Ishikawa (cell line): ENCODE results near the gene DCUN1D5.

Experiments used
- CEBPB ChIP-seq: IDR thresholded peaks from 2 replicates; pipeline ENCODE4 v1.6.1; 2012
- CREB1 ChIP-seq: IDR thresholded peaks from 2 replicates; pipeline ENCODE4 v1.6.1; 2012; ENCODE audit warnings: low read depth
- EGR1 ChIP-seq: IDR thresholded peaks from 2 replicates; pipeline ENCODE4 v1.6.1; 2012
- EP300 ChIP-seq: IDR thresholded peaks from 2 replicates; pipeline ENCODE4 v1.6.1; 2012; ENCODE audit warnings: borderline replicate concordance
- FOXM1 ChIP-seq: IDR thresholded peaks from 2 replicates; pipeline ENCODE4 v1.6.1; 2012; ENCODE audit warnings: low read depth, borderline replicate concordance
- NFIC ChIP-seq: IDR thresholded peaks from 2 replicates; pipeline ENCODE4 v1.6.1; 2012
- RAD21 ChIP-seq: IDR thresholded peaks from 2 replicates; pipeline ENCODE4 v1.6.1; 2012; ENCODE audit warnings: low read depth
- TAF1 ChIP-seq: IDR thresholded peaks from 2 replicates; pipeline ENCODE4 v1.6.1; 2012; ENCODE audit warnings: low read depth, mild to moderate bottlenecking
- TCF12 ChIP-seq: IDR thresholded peaks from 2 replicates; pipeline ENCODE4 v1.6.1; 2012; ENCODE audit warnings: low read depth
- TEAD4 ChIP-seq: IDR thresholded peaks from 2 replicates; pipeline ENCODE4 v1.6.1; 2012
- YY1 ChIP-seq: IDR thresholded peaks from 2 replicates; pipeline ENCODE4 v1.6.1; 2012; ENCODE audit warnings: low read depth
- ZBTB7A ChIP-seq: IDR thresholded peaks from 2 replicates; pipeline ENCODE4 v1.6.1; 2012; ENCODE audit warnings: low read depth
- TF ChIP-seq, protein P1 (sequence below): IDR thresholded peaks from 2 replicates; pipeline ENCODE4 v1.6.1; 2012
- TF ChIP-seq, protein P2 (sequence below): IDR thresholded peaks from 2 replicates; pipeline ENCODE4 v1.6.1; 2012
- TF ChIP-seq, protein P3 (sequence below): IDR thresholded peaks from 2 replicates; pipeline ENCODE4 v1.6.1; 2012; ENCODE audit warnings: low read depth, mild to moderate bottlenecking

Gene DCUN1D5

GRCh38 chr11:103091801-103092524 is at the start of gene DCUN1D5:
TSS of gene DCUN1D5 (minus strand) at chr11:103092160. CDS start at chr11:103091872, 288 bp downstream.
- no peak for TF ChIP-seq YY1
- peak; percentile 90 for TF ChIP-seq TAF1
- no peak for TF ChIP-seq FOXM1
- peak; percentile 72 for TF ChIP-seq CREB1
- TF ChIP-seq TEAD4, result 0 out of 2 replicates have a peak, but pooled peaks have one; percentile 16
- TF ChIP-seq CEBPB, result peak; percentile 88
- TF ChIP-seq EGR1, result no peak
- TF ChIP-seq EP300, result no peak
- no peak for TF ChIP-seq RAD21
- no peak for TF ChIP-seq ZBTB7A
- TF ChIP-seq, protein P1, sequence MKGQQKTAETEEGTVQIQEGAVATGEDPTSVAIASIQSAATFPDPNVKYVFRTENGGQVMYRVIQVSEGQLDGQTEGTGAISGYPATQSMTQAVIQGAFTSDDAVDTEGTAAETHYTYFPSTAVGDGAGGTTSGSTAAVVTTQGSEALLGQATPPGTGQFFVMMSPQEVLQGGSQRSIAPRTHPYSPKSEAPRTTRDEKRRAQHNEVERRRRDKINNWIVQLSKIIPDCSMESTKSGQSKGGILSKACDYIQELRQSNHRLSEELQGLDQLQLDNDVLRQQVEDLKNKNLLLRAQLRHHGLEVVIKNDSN, result no peak
- TF ChIP-seq, protein P2, sequence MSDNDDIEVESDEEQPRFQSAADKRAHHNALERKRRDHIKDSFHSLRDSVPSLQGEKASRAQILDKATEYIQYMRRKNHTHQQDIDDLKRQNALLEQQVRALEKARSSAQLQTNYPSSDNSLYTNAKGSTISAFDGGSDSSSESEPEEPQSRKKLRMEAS, result peak; percentile 79
- TF ChIP-seq TCF12, result no peak
- TF ChIP-seq NFIC, result 0 out of 2 replicates have a peak, but pooled peaks have one; percentile 18
- TF ChIP-seq, protein P3, sequence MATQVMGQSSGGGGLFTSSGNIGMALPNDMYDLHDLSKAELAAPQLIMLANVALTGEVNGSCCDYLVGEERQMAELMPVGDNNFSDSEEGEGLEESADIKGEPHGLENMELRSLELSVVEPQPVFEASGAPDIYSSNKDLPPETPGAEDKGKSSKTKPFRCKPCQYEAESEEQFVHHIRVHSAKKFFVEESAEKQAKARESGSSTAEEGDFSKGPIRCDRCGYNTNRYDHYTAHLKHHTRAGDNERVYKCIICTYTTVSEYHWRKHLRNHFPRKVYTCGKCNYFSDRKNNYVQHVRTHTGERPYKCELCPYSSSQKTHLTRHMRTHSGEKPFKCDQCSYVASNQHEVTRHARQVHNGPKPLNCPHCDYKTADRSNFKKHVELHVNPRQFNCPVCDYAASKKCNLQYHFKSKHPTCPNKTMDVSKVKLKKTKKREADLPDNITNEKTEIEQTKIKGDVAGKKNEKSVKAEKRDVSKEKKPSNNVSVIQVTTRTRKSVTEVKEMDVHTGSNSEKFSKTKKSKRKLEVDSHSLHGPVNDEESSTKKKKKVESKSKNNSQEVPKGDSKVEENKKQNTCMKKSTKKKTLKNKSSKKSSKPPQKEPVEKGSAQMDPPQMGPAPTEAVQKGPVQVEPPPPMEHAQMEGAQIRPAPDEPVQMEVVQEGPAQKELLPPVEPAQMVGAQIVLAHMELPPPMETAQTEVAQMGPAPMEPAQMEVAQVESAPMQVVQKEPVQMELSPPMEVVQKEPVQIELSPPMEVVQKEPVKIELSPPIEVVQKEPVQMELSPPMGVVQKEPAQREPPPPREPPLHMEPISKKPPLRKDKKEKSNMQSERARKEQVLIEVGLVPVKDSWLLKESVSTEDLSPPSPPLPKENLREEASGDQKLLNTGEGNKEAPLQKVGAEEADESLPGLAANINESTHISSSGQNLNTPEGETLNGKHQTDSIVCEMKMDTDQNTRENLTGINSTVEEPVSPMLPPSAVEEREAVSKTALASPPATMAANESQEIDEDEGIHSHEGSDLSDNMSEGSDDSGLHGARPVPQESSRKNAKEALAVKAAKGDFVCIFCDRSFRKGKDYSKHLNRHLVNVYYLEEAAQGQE, result no peak

- TF ChIP-seq, protein P2, result no peak
- TF ChIP-seq ZBTB7A, result no peak
- no peak for TF ChIP-seq FOXM1
- no peak for TF ChIP-seq YY1
- no peak for TF ChIP-seq TEAD4
- TF ChIP-seq, protein P1, result no peak
- no peak for TF ChIP-seq TAF1
- TF ChIP-seq EGR1, result no peak
- TF ChIP-seq RAD21, result no peak
- no peak for TF ChIP-seq CEBPB
- TF ChIP-seq EP300, result no peak
- no peak for TF ChIP-seq CREB1
- TF ChIP-seq NFIC, result no peak
- TF ChIP-seq TCF12, result no peak
- TF ChIP-seq, protein P3, result no peak
Measured at GRCh38 chr11:103125462-103125861, 33.5 kb upstream of the DCUN1D5 start.

DNA sequence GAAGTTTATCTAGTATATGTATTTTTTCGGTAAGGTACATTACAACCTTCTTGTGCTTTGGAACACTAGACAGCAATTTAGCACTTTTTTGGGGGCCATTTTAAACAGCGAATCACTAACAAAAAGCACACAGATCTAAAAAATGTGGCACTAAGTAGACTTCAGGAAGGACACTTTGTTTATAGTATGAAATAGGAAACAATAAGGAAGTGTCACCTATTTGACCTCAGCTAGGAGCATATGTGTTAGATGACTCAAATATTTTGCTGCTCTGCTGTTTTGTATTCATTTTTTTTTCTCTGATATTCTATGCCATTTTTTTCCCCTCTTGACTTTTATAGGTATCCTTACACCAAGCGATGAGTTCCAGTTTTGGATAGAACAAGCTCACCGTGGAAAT is 22.9 kb upstream of the DCUN1D5 start:
- TF ChIP-seq FOXM1 (no peak), YY1 (no peak), TAF1 (no peak), RAD21 (no peak)

DNA sequence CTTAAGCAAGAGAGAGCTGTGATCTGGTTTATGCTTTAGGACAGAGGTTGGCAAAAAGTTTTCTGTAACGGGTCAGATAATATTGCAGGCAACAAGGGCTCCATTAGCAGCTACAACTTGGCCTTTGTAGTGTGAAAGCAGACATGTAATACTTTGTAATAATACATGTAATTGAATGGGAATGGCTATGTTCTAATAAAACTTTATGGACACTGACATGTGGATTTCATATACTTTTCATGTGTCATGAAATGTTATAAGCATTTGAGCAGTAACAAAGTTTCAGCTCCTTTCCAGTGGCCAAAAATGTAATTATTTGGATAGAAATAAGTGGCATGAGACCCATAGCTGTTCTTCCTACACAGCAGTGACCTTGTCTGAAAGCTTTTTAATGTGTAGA is 20.4 kb upstream of the DCUN1D5 start:
- no peak for TF ChIP-seq TCF12

DNA sequence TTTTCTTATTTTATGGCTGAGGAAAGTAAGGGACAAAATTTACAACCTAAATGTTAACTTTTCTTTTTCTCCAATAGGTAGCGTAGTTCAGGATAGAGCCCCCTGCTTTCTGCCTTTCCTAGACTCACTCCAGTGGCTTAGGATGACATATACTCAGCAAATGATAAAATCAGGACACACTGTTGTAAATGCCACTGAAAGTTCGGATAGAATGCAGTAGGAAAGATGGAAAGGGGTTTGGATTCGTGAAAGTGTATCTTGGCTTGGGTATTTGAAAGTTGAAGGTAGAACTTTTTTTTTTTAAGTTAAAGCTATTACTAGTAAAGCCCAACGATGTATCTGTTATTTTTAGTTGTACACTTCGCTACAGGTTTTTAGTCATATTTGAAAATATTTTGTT is 19.4 kb upstream of the DCUN1D5 start:
- TF ChIP-seq EGR1 (no peak), RAD21 (no peak), TEAD4 (no peak)
- TF ChIP-seq, protein P2, result no peak
- TF ChIP-seq, protein P1, result no peak
- TF ChIP-seq, protein P3, result no peak
